Stimulated activated CD4-positive, alpha-beta T cell treated with anti-CD3 and anti-CD28 coated beads, Interleukin-15, amount 100 ng/mL, for 24 hours (primary cell): ENCODE data around the gene E2F1.

Source experiments
- DNase-seq: peaks from one replicate; pipeline ENCODE4 v3.0.0-alpha.2; 2020

Gene E2F1

DNA sequence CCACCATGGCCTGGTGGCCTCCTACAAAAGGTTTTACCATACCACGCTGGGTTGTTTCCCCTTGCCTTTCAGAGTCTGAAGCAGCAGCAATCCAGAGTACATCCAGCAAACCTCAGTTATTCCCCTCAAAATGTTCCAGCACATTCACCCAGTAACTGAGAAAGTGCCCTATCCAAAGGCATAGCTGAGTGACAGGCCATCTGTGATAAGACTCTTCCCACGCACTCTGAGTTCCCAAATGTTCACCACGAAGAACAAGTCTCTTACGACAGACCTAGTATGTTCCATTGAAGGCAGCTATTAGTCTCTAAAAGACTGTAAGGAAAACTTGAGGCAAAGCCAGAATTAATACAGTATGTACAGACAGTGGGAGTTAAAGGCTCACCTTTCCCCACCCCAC is 55.7 kb downstream of the E2F1 start:
- DNase-seq: no peak

DNA sequence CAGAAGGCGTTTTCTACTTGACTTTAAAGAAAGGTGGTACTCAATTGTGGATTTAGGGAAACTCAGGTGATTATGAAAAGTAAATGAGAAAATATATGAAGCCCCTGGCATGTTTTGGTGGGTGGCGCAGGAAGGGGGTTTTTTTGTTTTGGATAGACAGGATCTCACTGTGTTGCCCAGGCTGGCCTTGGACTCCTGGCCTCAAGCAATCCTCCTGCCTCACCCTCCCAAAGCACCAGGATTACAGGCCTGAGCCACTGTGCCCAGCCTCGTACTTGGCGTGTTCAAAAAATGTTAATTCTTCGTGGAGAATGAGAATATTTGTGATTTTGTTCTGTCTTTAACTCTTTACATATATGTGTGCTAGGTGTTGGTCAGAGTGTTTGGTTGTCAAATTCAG is 56.2 kb downstream of the E2F1 start:
- no peak for DNase-seq

GRCh38 chr20:33629533-33629932 is 56.7 kb downstream of the E2F1 start:
- DNase-seq: no peak

- no peak for DNase-seq
These were observed 58.5 kb downstream of the E2F1 start for GRCh38 chr20:33627577-33628216.

DNA sequence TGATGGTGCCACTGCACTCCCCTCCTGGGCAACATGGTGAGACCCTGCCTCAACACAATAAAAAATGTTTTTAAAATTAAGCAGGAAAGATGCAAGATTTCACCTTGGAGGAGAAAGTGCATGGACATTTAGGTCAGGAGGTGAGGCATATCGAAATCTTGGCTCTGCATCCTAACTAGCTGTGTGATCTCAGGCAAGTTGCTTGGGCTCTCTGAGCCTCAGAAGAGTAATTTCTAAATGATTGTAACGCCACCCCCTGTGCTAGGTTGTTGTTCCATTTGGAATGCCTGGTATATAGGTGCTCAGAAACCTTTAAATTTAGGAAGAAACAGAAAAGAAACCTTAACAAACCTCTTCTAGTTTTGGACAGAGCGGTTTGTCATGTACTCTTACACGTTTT is 60.0 kb downstream of the E2F1 start:
- DNase-seq: no peak
